Heart left ventricle (tissue), 16 donors: ENCODE results near the gene RPS3. TPM values are rescaled to one million over a fixed set of nuclear protein-coding genes. Genes with fewer than 3 reads are reported as not detected.
A peak's percentile ranks its signal among the peaks of the same experiment; 100 is the strongest.
"Not testable (repeated sequence)": the region's sequence is repeated elsewhere in the genome, so short reads cannot be mapped to it uniquely, and the experiment has no call there.

Experiments used
- ATAC-seq, 4 donors: fragments of 200-7000 bp; cut with Tn5 transposase; one replicate each; pipeline ENCODE4 v1.9.1; 2020 to 2022; ENCODE audit warnings: moderate library complexity in 4 of 4, mild to moderate bottlenecking in 3 of 4, moderate number of reproducible peaks in 1 of 4
- DNase-seq, 5 donors: peaks; one replicate each; pipeline ENCODE4 v3.0.0-alpha.2; 2020
- H3K27ac ChIP-seq, 12 donors: fragments of 200-600 bp; sonication (generic) in 4 of 12; one replicate each; pipeline versions ENCODE4 v1.5.0 to v1.8.0; 2016 to 2022; ENCODE audit warnings: mild to moderate bottlenecking in 2 of 12
- H3K27me3 ChIP-seq, 9 donors: fragments of 200-600 bp; sonication (generic) in 2 of 9; one replicate each; pipeline versions ENCODE4 v1.5.1 to v1.8.0; 2016 to 2022; ENCODE audit warnings: mild to moderate bottlenecking in 3 of 9
- H3K36me3 ChIP-seq, 9 donors: fragments of 200-600 bp; sonication (generic) in 2 of 9; one replicate each; pipeline versions ENCODE4 v1.5.0 to v1.8.0; 2018 to 2022; ENCODE audit warnings: mild to moderate bottlenecking in 2 of 9
- H3K4me1 ChIP-seq, 12 donors: fragments of 200-600 bp; sonication (generic) in 4 of 12; one replicate each; pipeline versions ENCODE4 v1.5.0 to v1.8.0; 2016 to 2022; ENCODE audit warnings: mild to moderate bottlenecking in 3 of 12
- H3K4me3 ChIP-seq, 12 donors: fragments of 200-600 bp; sonication (generic) in 4 of 12; one replicate each; pipeline versions ENCODE4 v1.5.0 to v1.8.0; 2017 to 2022; ENCODE audit warnings: mild to moderate bottlenecking in 9 of 12, moderate library complexity in 4 of 12
- H3K9me3 ChIP-seq, 12 donors: fragments of 200-600 bp; sonication (generic) in 4 of 12; one replicate each; pipeline versions ENCODE4 v1.5.0 to v1.8.0; 2016 to 2022; ENCODE audit warnings: mild to moderate bottlenecking in 1 of 12
- POLR2A ChIP-seq, 2 donors: fragments of 450-650 bp; IDR thresholded peaks; one replicate each; pipeline ENCODE4 v1.6.1; 2017; ENCODE audit warnings: antibody characterized with exemption in 2 of 2, mild to moderate bottlenecking in 2 of 2, moderate library complexity in 2 of 2
- WGBS, 4 donors: extraction: QIAGEN DNeasy Blood & Tissue Kit in 2 of 4; methylation state at CpG; one replicate each; pipeline versions ENCODE4 v1.1.5 to v1.1.7; 2013 to 2018; 5-methylcytosine and 5-hydroxymethylcytosine counted together
- intact Hi-C, 10 donors: fragments of 100-400 bp; cut with DNase I; formaldehyde crosslinking; loops; one replicate each; pipeline versions ENCODE4 v1.11.1 to v1.14.2; 2022
- polyA plus RNA-seq, 2 donors: library from polyadenylated mRNA; stranded (reverse); fragments of 200-250 nt; gene quantifications; one replicate each; pipeline ENCODE4 v1.2.3, GENCODE V29; 2013
- total RNA-seq, 9 donors: library from RNA; depleted of rRNA in 2 of 9; stranded (reverse); fragments of >200 nt in 2 of 9; fragmentation: NEBNext Ultra II Directional in 3 of 9; extraction: Animal tissue kit (Norgen Biotek cat#: 25700) in 3 of 9; gene quantifications; one replicate each; pipeline versions ENCODE4 v1.1.0 to v1.2.4, GENCODE V29; 2016 to 2023
- TF ChIP-seq, protein P1 (sequence below), 12 donors: fragments of 200-600 bp; sonication (generic) in 4 of 12; IDR thresholded peaks; one replicate each; pipeline versions ENCODE4 v1.5.0 to v1.8.0; 2018 to 2022; ENCODE audit warnings: antibody characterized with exemption in 12 of 12, mild to moderate bottlenecking in 5 of 12
- donor health status: ischemic (EF 13 %, LVEDD 7.1; RV severe dilation, severe dysfunction).
- donor health status: healthy with polysubstance abuse.
- donor health status: DM: no; HTN: yes; CAD: no.
- donor health status: DM: no; HTN: no; CAD: no.
- donor health status: ischemic (EF 25% LVEDD 6.9; RV normal size, moderate dysfunction).
- donor health status: ischemic (EF 25% LVEDD 5.7; RV mildly dilated, moderate dysfunction).
- donor health status: healthy.
- donor health status: DM: yes; HTN: yes; CAD: no.
- donor health status: ischemic (EF 35%, LVEDD 5.7; RV mildly dilated, moderate dysfunction).
- donor health status: nonischemic (EF 11% LVEDD 7.7; RV severe dilation, severe dysfunction).
- donor health status: DM: yes; HTN: yes; CAD: no.
- donor health status: PGD.
- donor health status: ischemic (EF 29% LVEDD 5.4; RV normal size, mild dysfunction).
- donor health status: nonischemic (EF 23%, LVEDD 6.1; RV moderate dilation, normal function).

The RPS3 gene
- total and polyA plus RNA-seq, 11 donors = 434 to 2,100 (median 990) TPM

DNA sequence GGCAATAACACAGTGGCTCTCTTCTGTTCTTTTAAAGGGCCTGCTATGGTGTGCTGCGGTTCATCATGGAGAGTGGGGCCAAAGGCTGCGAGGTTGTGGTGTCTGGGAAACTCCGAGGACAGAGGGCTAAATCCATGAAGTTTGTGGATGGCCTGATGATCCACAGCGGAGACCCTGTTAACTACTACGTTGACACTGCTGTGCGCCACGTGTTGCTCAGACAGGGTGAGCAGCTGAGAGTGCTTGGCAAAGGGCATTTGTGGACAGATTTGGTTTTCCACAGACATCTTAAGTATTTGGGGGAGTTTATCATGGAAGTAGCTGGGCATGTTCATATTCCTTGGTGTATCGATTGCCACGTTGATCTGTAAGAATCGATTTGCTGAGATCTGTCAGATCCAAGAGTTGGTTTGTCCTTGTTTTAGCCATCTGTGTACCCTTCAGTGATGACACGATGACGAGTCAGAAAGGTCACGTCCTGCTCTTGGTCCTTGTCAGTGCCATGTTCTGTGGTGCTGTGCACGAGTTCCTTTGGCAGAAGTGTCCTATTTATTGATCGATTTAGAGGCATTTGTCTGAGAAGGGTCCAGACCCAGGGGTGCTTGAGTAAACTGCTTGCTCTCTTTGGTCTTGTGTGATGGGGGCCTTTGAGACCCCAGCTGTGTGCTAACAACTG is 4.8 kb downstream of the RPS3 start:
- H3K36me3 ChIP-seq = peaks cover 4 to 82% (median 71%) of the 10 kb centered on the region in 9 donors
- no peaks in the 10 kb centered on the region for H3K27me3 ChIP-seq
- no peak overlapping the region for H3K27ac ChIP-seq
- TF ChIP-seq, protein P1, sequence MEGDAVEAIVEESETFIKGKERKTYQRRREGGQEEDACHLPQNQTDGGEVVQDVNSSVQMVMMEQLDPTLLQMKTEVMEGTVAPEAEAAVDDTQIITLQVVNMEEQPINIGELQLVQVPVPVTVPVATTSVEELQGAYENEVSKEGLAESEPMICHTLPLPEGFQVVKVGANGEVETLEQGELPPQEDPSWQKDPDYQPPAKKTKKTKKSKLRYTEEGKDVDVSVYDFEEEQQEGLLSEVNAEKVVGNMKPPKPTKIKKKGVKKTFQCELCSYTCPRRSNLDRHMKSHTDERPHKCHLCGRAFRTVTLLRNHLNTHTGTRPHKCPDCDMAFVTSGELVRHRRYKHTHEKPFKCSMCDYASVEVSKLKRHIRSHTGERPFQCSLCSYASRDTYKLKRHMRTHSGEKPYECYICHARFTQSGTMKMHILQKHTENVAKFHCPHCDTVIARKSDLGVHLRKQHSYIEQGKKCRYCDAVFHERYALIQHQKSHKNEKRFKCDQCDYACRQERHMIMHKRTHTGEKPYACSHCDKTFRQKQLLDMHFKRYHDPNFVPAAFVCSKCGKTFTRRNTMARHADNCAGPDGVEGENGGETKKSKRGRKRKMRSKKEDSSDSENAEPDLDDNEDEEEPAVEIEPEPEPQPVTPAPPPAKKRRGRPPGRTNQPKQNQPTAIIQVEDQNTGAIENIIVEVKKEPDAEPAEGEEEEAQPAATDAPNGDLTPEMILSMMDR (IDR thresholded peaks at IDR 0.05) = no peak
- no peak for TF ChIP-seq POLR2A (IDR thresholded peaks at IDR 0.05)
- 82 to 86% (median 83%) methylated on average over 15 of the region's 15 CpGs for WGBS, 4 donors
- no peaks in the 10 kb centered on the region for H3K9me3 ChIP-seq
- no peak overlapping the region for H3K4me3 ChIP-seq
- DNase-seq (no peak), ATAC-seq (no peak)
- intact Hi-C loops = no loop called here
- H3K4me1 ChIP-seq = peaks cover 0 to 35% (median 25%) of the 10 kb centered on the region in 12 donors

DNA sequence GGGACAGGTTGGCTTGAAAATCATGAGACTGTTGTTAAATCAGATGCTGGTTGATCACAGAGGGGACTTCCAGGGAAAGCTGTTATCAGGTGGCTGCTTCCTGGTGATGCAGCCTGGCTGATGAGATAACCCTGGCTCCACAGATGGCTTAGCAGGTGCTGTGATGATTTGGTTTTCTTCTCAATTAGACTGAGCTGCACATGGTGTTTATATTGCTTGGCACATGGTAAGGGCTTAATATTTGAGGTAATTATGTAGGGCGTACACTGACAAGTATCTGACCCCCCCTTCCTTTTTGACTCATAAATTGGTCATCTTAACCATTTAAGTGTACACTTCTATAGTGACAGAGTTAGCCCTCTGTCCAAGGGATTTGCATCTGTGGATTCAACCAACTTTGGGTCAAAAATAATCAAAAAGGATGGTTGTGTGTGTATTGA is 7.0 kb downstream of the RPS3 start:
- Histone ChIP-seq H3K9me3 (no peaks in the 10 kb centered on the region), H3K36me3 (peaks cover 4 to 75% (median 62%) of the 10 kb centered on the region in 9 donors), H3K27me3 (no peaks in the 10 kb centered on the region), H3K4me3 (no peak overlapping the region), H3K4me1 (peaks cover 0 to 21% (median 12%) of the 10 kb centered on the region in 12 donors), H3K27ac (no peak overlapping the region)
- ATAC-seq = peak in 1 of 4 donors; percentile 8
- TF ChIP-seq, protein P1 (IDR thresholded peaks at IDR 0.05) = no peak
- no peak for TF ChIP-seq POLR2A (IDR thresholded peaks at IDR 0.05)
- 10 to 28% (median 14%) methylated on average over 1 of the region's 1 CpG for WGBS, 4 donors
- no peak for DNase-seq
- intact Hi-C loops = no loop called here

DNA sequence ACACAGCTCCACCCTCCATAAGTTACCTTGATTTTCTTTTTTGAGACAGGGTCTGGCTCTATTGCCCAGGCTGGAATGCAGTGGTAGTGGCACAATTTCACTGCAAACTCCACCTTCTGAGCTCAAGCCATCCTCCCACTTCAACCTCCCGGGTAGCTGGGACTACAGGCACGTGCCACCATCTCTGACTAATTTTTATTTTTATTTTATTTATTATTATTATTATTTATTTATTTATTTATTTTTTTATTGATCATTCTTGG is 9.6 kb downstream of the RPS3 start:
- Histone ChIP-seq H3K27ac (no peak overlapping the region), H3K9me3 (no peaks in the 10 kb centered on the region), H3K27me3 (no peaks in the 10 kb centered on the region), H3K4me3 (no peak overlapping the region), H3K4me1 (peaks cover 0 to 2% (median 0%) of the 10 kb centered on the region in 12 donors), H3K36me3 (peaks cover 2 to 73% (median 59%) of the 10 kb centered on the region in 9 donors)
- ATAC-seq (no peak), DNase-seq (no peak)
- intact Hi-C loops = no loop called here
- WGBS, 4 donors = 92 to 96% (median 94%) methylated on average over 2 of the region's 2 CpGs
- no peak for TF ChIP-seq POLR2A (IDR thresholded peaks at IDR 0.05)
- TF ChIP-seq, protein P1 (IDR thresholded peaks at IDR 0.05) = no peak

DNA sequence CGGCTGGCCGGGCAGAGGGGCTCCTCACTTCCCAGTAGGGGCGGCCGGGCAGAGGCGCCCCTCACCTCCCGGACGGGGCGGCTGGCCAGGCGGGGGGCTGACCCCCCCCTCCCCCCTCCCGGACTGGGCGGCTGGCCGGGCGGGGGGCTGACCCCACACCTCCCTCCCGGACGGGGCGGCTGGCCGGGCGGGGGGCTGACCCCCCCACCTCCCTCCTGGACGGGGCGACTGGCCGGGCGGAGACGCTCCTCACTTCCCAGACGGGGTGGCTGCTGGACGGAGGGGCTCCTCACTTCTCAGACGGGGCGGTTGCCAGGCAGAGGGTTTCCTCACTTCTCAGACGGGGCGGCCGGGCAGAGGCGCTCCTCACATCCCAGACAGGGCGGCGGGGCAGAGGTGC is 10.7 kb downstream of the RPS3 start:
- intact Hi-C loops, H3K27ac ChIP-seq, H3K4me3 ChIP-seq, DNase-seq, ATAC-seq, H3K4me1 ChIP-seq, H3K9me3 ChIP-seq, H3K27me3 ChIP-seq: not testable (repeated sequence)
- 91 to 100% (median 93%) methylated on average over 1 to 27 of the region's 33 CpGs; no CpG with 5 or more reads in 1 of the 4 donors for WGBS, 4 donors
- peaks cover 0 to 73% (median 58%) of the 10 kb centered on the region in 9 donors for H3K36me3 ChIP-seq

DNA sequence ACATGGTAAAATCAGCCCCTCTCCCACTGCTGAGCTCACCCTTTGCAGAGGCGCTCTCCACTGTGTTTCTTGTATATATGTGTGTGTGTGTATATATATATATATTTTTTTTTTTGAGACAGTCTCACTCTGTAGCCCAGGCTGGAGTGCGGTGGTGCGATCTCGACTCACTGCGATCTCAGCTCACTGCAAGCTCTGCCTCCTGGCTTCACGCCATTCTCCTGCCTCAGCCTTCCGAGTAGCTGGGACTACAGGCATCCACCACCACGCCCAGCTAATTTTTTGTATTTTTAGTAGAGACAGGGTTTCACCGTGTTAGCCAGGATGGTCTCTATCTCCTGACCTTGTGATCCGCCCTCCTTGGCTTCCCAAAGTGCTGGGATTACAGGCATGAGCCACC is 13.8 kb downstream of the RPS3 start:
- 79 to 84% (median 83%) methylated on average over 10 of the region's 10 CpGs for WGBS, 4 donors
- H3K4me3 ChIP-seq, ATAC-seq, DNase-seq, H3K27ac ChIP-seq, H3K27me3 ChIP-seq, H3K9me3 ChIP-seq, H3K4me1 ChIP-seq, intact Hi-C loops: not testable (repeated sequence)
- peaks cover 0 to 47% (median 39%) of the 10 kb centered on the region in 9 donors for H3K36me3 ChIP-seq
